ENCODE measurements around the gene RLN3. TPM values are rescaled to one million over a fixed set of nuclear protein-coding genes. Genes with fewer than 3 reads are reported as not detected.

RLN3 gene
- total and polyA plus RNA-seq, 9 of the 15 experiments (the other 6 are each of a cell fraction or from before 2014, with no cell fraction given) = 0.31 to 1.2 (median 0.71) TPM; not detected in 6

DNA sequence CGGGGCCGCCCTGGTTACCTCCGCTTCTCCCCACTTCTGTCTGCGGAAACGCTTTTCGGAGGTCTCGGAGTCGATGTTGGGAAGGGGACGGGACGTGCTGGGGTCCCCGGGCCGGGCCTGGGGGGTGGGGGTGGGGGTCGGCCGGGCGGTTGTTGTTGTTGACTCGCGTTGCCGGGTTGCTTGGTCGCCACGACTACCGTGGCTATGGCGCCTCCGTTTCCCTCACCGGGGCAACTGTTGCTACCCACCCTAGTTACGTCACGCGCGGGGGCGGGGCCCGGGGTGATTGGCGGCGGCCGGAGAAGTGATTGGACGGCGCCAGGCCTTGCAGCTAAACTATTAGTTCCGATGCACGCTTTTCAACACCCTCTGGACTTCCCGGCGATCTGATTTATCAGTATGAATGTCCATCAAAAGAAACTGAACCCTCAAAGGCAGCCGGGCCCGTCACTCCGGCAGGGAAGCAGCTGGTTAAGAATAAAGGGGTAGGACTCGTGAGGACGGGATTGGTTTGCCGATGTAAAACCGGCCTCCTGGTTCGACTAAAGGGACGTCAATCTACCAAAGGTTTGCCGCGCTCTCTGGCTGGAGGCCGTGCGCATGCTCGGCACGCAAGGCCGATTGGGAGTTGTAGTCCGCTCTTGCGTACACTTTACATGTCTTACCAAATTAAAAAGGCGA, 21.7 kb upstream of the RLN3 start, which contains the start of gene RFX1 (continued):
- peak; percentile 83 for TF ChIP-seq RNF2 (IDR thresholded peaks at IDR 0.05)
- no peak for TF ChIP-seq PTTG1 (tag; IDR thresholded peaks at IDR 0.05; ENCODE audit: low read depth)
- TF ChIP-seq, protein P1, sequence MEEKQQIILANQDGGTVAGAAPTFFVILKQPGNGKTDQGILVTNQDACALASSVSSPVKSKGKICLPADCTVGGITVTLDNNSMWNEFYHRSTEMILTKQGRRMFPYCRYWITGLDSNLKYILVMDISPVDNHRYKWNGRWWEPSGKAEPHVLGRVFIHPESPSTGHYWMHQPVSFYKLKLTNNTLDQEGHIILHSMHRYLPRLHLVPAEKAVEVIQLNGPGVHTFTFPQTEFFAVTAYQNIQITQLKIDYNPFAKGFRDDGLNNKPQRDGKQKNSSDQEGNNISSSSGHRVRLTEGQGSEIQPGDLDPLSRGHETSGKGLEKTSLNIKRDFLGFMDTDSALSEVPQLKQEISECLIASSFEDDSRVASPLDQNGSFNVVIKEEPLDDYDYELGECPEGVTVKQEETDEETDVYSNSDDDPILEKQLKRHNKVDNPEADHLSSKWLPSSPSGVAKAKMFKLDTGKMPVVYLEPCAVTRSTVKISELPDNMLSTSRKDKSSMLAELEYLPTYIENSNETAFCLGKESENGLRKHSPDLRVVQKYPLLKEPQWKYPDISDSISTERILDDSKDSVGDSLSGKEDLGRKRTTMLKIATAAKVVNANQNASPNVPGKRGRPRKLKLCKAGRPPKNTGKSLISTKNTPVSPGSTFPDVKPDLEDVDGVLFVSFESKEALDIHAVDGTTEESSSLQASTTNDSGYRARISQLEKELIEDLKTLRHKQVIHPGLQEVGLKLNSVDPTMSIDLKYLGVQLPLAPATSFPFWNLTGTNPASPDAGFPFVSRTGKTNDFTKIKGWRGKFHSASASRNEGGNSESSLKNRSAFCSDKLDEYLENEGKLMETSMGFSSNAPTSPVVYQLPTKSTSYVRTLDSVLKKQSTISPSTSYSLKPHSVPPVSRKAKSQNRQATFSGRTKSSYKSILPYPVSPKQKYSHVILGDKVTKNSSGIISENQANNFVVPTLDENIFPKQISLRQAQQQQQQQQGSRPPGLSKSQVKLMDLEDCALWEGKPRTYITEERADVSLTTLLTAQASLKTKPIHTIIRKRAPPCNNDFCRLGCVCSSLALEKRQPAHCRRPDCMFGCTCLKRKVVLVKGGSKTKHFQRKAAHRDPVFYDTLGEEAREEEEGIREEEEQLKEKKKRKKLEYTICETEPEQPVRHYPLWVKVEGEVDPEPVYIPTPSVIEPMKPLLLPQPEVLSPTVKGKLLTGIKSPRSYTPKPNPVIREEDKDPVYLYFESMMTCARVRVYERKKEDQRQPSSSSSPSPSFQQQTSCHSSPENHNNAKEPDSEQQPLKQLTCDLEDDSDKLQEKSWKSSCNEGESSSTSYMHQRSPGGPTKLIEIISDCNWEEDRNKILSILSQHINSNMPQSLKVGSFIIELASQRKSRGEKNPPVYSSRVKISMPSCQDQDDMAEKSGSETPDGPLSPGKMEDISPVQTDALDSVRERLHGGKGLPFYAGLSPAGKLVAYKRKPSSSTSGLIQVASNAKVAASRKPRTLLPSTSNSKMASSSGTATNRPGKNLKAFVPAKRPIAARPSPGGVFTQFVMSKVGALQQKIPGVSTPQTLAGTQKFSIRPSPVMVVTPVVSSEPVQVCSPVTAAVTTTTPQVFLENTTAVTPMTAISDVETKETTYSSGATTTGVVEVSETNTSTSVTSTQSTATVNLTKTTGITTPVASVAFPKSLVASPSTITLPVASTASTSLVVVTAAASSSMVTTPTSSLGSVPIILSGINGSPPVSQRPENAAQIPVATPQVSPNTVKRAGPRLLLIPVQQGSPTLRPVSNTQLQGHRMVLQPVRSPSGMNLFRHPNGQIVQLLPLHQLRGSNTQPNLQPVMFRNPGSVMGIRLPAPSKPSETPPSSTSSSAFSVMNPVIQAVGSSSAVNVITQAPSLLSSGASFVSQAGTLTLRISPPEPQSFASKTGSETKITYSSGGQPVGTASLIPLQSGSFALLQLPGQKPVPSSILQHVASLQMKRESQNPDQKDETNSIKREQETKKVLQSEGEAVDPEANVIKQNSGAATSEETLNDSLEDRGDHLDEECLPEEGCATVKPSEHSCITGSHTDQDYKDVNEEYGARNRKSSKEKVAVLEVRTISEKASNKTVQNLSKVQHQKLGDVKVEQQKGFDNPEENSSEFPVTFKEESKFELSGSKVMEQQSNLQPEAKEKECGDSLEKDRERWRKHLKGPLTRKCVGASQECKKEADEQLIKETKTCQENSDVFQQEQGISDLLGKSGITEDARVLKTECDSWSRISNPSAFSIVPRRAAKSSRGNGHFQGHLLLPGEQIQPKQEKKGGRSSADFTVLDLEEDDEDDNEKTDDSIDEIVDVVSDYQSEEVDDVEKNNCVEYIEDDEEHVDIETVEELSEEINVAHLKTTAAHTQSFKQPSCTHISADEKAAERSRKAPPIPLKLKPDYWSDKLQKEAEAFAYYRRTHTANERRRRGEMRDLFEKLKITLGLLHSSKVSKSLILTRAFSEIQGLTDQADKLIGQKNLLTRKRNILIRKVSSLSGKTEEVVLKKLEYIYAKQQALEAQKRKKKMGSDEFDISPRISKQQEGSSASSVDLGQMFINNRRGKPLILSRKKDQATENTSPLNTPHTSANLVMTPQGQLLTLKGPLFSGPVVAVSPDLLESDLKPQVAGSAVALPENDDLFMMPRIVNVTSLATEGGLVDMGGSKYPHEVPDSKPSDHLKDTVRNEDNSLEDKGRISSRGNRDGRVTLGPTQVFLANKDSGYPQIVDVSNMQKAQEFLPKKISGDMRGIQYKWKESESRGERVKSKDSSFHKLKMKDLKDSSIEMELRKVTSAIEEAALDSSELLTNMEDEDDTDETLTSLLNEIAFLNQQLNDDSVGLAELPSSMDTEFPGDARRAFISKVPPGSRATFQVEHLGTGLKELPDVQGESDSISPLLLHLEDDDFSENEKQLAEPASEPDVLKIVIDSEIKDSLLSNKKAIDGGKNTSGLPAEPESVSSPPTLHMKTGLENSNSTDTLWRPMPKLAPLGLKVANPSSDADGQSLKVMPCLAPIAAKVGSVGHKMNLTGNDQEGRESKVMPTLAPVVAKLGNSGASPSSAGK (IDR thresholded peaks at IDR 0.05) = no peak
- TF ChIP-seq CHCHD3 (CRISPR knock-in tag; IDR thresholded peaks at IDR 0.05) = no peak
- no peak for TF ChIP-seq KAT8 (IDR thresholded peaks at IDR 0.05; ENCODE audit: low read depth)
- TF ChIP-seq, protein P2, sequence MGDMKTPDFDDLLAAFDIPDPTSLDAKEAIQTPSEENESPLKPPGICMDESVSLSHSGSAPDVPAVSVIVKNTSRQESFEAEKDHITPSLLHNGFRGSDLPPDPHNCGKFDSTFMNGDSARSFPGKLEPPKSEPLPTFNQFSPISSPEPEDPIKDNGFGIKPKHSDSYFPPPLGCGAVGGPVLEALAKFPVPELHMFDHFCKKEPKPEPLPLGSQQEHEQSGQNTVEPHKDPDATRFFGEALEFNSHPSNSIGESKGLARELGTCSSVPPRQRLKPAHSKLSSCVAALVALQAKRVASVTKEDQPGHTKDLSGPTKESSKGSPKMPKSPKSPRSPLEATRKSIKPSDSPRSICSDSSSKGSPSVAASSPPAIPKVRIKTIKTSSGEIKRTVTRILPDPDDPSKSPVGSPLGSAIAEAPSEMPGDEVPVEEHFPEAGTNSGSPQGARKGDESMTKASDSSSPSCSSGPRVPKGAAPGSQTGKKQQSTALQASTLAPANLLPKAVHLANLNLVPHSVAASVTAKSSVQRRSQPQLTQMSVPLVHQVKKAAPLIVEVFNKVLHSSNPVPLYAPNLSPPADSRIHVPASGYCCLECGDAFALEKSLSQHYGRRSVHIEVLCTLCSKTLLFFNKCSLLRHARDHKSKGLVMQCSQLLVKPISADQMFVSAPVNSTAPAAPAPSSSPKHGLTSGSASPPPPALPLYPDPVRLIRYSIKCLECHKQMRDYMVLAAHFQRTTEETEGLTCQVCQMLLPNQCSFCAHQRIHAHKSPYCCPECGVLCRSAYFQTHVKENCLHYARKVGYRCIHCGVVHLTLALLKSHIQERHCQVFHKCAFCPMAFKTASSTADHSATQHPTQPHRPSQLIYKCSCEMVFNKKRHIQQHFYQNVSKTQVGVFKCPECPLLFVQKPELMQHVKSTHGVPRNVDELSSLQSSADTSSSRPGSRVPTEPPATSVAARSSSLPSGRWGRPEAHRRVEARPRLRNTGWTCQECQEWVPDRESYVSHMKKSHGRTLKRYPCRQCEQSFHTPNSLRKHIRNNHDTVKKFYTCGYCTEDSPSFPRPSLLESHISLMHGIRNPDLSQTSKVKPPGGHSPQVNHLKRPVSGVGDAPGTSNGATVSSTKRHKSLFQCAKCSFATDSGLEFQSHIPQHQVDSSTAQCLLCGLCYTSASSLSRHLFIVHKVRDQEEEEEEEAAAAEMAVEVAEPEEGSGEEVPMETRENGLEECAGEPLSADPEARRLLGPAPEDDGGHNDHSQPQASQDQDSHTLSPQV (IDR thresholded peaks at IDR 0.05) = no peak
- TF ChIP-seq ZBTB7A (IDR thresholded peaks at IDR 0.05; ENCODE audit: borderline replicate concordance, control insufficient read depth, low read depth, low read length) = peak; percentile 27; the same call in 1 of the 2 replicates
- TF ChIP-seq PYGO2 (tag; IDR thresholded peaks at IDR 0.05) = no peak
- no peak for TF ChIP-seq ZNF41 (CRISPR knock-in tag; conservative IDR thresholded peaks at IDR 0.05)
- peak; percentile 98 for TF ChIP-seq MYNN (IDR thresholded peaks at IDR 0.05)
- peak; percentile 84 for TF ChIP-seq MYNN (CRISPR knock-in tag; IDR thresholded peaks at IDR 0.05)
- TF ChIP-seq, protein P3, sequence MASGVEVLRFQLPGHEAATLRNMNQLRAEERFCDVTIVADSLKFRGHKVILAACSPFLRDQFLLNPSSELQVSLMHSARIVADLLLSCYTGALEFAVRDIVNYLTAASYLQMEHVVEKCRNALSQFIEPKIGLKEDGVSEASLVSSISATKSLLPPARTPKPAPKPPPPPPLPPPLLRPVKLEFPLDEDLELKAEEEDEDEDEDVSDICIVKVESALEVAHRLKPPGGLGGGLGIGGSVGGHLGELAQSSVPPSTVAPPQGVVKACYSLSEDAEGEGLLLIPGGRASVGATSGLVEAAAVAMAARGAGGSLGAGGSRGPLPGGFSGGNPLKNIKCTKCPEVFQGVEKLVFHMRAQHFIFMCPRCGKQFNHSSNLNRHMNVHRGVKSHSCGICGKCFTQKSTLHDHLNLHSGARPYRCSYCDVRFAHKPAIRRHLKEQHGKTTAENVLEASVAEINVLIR (CRISPR knock-in tag; IDR thresholded peaks at IDR 0.05) = peak; percentile 88

All from K562 (cell line).